HT1080 (cell line): ENCODE measurements around the gene TINCR. TPM values are rescaled to one million over a fixed set of nuclear protein-coding genes. Genes with fewer than 3 reads are reported as not detected.
A peak's percentile ranks its signal among the peaks of the same experiment; 100 is the strongest.

ENCODE experiments used
- DNase-seq: peaks from one replicate; pipeline ENCODE4 v3.0.0-alpha.2; 2015; ENCODE audit warnings: low read depth
- total RNA-seq: library from RNA; depleted of rRNA; stranded (reverse); fragments of >200 nt; shearing (Covaris generic); gene quantifications from 2 replicates; pipeline ENCODE4 v1.2.3, GENCODE V29; 2014

The TINCR gene
- total RNA-seq, 1 experiment from 2014 or later: 0.10 TPM

DNA sequence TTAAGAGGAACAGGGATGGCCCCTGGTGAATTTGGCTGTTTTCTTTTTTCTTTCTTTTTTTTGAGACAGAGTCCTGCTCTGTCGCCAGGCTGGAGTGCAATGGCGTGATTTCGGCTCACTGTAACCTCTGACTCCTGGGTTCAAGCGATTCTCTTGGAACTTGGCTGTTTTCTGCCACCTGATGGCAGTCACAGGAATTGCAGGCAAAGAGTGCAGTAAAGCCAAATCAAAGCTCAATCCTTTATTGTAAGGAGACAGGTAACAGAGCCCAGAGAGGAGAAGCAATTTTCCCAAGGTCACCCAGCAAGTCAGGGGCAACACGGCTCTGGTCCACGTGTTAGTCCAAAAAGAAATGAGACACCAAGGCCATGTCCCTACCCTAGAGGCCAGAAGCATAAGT, 6.2 kb downstream of the TINCR start:
- no peak for DNase-seq

DNA sequence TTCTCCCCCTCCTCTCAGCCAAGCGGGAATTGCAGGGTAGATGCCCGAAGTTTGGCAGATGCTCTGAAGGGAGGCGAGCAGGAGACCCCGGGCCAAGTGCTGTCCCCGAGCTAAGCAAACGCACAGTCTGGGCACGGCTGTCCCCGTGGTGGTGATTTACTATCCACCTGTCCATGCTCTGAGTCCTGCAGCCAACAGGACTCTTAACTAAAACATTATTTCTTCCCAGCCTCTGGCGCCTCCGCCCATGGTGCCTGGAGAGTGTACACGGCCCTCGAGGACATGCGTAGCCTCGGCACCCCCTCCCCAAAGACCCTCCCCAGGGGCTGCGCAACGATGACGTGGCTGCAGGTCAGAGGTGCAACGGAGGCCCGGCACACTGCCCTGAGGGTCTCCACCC, 7.6 kb downstream of the TINCR start:
- no peak for DNase-seq

DNA sequence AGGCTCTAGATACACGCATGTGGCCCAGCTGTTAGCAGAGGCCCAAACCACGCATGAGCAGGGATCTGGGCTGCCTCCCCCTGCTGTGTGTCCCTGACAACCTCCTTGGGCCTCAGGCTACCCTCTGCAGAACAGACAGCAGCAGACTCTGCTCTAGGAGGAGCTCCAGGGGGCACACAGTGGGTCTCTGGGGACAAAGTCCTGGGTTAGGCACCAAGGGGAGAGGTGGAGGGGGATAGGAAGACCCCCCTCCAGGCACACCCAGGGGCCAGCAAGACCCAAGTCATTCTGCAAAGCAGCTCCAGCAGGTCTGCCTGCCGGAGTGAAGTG, 8.0 kb downstream of the TINCR start:
- no peak for DNase-seq

DNA sequence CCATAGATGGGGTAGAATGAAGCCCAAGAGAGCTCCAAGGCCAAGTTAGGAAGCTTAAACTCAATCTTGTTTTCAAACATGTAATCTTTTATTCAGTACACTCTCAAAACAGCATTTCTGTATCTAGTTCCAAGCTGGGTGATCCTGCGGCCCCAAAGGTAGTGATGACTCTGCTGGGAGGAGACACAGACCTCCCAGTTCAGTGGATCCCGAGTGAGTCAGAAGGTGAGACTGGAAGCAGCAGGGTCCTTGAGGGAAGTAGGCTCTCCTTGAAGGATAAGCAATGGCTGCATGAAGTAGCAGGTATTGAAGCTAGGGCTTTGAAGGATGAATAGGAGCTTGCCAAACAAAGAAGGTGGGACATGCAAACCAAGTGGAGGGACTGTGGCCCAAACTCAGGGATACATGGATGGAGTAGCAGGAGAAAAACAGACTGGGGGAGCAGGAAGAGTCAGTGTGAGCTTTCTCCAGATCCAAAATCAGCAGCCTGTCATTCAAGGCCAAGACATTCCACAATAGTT, 9.6 kb downstream of the TINCR start:
- no peak for DNase-seq

DNA sequence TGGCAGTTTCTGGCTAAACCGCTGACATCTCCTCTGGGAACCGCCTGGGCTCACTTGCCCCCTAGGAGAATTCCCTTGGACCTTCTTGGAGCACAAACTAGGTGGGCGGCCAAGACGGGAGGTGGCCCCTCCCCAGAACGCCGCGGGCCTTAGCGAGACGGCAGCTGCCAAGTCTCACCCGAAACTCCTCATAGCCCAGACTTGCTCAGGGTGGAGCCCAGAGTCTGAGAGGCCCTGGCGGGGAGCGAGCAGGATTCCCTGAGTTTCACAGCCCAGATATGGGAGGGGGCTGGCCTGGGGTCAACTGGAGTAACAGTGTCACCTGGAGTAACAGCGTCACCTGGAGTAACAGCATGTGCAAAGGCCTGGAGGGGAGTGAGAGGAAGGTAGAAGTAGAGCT, 10.1 kb downstream of the TINCR start:
- DNase-seq: no peak

DNA sequence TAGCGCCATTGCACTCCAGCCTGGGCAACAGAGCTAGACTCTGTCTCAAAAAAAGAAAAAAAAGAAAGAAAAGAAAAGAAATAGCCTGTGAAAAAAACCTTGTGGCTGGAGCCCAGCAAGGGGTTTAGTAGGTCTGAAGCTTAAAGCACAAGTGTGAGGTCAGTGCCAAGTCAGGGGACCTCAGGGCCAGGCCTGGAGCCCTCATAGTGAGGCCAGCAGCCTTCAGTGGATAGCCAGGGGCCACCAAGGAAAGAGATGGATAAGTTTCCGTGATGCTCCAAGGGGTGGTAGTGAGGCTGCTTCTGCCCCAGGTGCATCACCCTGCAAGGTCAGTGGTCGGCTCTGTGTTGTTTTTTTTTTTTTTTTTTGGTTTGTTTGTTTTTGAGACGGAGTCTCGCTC, 12.9 kb downstream of the TINCR start:
- no peak for DNase-seq

DNA sequence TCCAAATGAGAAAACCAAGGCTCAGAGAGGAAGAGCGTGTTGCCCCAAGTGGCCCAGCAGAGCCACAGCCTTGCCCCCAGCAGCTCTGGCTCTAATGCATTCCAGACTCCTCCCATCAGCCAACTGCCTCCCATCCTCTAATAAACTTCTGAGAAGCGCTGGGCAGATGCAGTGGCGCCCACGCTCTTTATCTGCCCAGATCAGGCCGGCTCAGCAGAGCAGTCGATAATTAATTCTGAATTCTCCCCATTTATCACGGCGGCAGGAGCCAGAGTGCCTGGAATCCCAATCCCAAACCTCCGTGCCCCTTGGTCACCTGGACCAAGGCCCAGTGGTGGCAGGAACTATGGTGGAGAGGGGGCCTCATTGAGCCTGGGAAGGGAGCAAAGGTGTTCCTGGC, 13.9 kb downstream of the TINCR start:
- DNase-seq: no peak

DNA sequence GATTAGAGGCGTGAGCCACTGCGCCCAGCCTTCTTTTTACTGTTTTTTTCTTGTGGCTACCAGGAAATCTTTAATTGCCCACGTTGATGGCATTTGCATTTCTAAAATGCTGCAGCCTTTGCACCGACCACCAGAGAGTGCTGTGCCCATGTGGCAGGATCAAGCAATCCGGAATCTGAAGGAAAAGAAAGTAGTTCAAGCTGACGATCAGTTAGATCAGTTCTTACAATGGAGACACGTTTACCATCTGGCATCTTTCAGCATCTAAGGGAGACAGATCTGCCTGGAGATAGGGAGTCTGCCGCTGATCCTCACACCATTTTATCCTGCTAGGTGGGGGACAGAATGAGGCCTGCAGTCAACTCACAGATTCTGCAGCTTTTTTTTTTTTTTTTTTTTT, 19.9 kb downstream of the TINCR start:
- DNase-seq: peak; percentile 42

DNA sequence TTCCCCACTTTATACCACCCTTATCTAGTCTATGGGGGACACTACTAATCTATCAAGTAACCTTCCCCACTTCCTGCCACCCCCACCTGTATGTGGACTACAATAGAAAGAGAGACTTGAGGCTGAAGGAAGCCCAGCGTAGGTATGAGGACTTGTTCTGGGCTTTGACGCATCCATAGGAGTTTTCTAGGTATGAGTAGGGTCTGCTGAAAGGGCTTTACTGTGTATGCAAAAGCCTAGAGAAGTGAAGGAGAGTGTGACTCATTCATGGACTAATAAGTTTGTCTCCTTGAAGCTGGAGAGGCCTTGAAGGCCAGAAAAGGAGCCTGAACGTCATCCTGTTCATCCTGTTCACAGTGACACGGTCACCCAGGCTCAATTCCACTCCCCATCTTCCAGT, 21.8 kb downstream of the TINCR start:
- no peak for DNase-seq

DNA sequence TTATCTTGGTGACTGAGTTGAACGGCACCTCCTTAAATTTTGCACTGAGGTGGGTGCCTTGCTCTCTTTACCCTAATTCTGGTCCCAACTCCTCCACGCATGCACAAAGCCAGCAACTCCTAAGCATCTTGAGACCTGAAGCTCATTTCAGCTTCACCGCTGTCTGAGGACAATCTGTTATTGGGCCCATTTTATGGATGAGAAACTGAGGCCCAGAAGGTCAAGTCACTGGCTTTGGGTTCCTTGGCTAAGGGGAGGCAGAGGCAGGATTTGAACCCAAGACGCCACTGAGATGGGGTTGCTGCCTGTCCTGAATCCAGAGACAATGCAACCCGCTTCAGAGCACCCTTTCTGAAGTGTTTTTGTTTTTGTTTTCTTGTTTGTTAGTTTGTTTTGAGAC, 22.7 kb downstream of the TINCR start:
- DNase-seq: no peak

DNA sequence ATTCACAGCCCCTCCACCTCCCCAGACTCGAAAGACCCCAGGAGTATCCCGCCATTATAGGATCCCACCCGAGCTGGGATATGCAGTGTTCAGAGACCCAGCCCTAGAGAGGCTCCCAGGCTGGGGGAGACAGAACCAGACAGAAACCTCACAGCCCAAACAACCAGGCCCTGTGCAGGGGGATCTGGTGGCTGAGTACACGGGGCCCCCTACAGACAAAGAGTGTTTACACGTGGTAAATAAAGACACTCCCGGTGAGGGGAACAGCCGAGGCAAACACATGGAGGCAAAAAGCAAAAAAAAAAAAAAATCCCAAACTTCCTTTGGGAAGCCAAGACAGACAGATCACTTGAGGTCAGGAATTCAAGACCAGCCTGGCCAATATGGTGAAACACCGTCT, 25.1 kb downstream of the TINCR start:
- no peak for DNase-seq

DNA sequence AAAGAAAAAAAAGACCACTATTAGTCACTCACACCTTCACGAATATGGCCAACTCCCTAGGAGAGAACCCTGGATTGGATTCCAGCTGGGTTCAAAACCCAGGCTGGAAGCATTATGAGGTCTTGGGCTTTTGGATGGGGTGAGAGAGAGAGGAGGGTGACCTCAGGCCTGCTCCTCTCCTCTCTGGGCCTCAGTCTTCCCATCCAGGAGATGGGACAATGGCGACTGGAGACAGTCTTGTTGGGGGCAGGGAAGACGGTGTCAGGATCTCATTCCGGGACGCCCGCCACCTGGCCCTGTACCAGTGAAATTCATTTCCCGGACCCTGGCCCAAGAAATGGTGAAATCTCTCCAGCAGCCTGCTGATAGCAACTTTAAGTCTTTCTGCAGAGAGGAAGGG, 26.3 kb downstream of the TINCR start:
- no peak for DNase-seq

DNA sequence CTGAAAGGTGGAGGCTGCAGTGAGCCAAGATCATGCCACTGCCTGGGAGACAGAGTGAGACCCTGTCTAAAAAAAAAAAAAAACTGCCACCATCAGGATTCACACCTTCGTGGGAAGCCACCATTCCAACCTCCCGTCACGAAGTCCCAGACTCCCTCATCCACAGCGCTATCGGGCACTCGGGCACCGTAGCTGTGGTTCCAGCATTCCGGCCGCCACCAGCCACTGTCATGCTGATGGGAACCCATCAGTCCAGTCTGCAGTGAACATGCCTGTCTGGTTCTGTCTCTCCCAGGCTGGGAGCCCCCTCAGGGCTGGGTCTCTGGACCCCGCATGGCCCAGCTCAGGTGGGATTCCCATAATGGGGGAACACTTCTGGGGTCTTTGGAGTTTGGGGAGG, 27.5 kb downstream of the TINCR start:
- no peak for DNase-seq

DNA sequence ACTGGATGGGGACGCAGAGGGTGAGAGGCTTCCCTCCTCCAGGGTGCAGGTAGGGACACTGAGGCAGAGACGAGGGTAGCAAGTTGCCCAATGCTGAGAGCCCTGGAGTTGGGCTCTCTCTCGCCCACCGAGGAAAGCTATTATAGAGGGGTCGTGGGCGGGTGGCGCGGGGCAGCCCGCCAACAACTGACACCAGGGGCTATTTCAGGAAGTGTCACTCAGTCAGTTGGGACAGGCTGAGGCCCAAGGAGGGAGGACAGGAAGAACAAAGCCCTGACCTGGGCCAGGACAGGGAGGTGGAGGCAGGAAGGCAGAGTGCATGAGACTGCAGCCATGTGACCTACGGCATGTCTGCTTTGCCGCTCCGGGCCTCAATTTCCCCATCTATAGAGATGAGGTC, 29.9 kb downstream of the TINCR start:
- no peak for DNase-seq

DNA sequence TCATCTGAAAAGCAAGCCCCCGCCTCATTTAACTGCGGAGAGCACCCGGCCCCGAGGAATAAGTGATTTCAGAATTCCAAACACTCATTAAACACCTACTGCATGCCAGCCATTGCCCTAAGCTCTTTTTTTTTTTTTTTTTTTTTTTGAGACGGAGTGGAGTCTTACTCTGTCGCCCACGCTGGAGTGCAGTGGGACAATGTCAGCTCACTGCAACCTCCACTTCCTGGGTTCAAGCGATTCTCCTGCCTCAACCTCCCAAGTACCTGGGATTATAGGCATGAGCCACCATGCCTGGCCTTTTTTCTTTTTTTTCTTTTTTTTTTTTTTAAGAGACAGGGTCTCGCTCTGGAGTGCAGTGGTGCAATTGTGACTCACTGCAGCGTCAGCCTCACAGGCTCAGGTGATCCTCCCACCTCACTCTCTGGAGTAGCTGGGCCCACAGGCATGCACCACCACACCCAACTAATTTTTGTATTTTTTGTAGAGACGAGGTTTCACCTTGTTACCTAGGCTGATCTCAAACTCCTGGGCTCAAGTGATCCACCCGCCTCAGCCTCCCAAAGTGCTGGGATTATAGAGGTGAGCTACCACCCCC, 30.7 kb downstream of the TINCR start:
- DNase-seq: peak; percentile 47

DNA sequence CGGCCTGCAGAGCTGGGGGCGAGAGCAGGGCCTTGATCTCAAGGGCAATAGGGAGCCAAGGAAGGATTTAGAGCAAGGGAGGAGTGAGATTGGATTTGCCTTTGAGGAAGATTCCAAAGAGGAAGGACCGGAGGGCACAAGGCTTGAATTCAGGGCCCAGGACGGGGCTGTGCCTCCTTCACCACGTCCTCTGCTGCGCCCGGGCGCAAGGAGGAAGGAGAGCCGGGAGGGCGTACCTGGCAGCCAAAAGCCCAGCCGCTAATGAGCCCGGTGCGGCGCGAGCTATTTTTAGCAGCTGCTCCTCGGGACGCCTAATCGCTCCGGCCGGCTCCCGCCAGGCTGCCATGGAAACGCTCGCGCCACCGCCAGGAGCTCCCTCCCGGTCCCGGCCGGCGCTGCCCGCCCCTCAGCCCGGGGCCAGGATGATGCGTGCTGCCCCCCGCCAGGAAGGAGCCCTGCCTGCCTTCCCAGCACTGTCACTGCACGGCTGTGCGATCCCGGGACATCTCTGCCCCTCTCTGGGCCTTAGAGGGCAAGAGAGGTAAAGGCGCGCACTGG, 31.3 kb downstream of the TINCR start:
- no peak for DNase-seq

DNA sequence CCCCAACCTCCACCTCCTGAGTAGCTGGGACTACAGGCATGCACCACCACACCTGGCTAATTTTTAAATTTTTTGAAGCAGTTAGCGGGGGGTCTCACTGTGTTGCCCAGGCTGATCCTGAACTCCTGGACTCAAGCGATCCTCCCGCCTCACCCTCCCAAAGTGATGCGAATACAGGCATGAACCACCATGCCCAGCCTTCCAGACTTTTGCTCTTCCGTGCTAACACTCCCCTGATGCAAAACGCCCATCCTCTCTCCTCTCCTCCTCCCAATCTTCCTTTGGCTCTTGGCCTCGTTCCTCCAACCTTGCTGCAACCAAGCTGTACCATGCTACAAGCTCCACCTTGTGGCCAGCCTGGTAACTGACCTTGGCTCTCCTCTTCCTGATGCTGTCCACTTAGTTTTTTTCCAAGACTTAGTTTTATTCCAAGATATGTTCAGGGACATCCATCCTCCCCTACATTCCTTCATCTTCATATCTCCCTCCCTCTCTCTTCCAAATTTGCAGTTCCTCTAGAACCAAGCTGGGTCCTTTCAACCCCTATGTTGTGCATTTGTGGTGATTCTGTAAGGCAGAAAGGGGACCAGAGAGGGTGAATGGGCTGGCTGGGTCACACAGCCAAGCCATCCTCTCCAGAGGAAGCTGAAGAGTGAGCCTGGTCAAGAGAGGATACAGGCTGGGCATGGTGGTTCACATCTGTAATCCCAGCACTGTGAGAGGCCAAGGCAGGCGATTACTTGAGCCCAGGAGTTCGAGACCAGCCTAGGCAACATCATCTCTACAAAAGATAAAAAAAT, 32.8 kb downstream of the TINCR start:
- peak; percentile 16 for DNase-seq

DNA sequence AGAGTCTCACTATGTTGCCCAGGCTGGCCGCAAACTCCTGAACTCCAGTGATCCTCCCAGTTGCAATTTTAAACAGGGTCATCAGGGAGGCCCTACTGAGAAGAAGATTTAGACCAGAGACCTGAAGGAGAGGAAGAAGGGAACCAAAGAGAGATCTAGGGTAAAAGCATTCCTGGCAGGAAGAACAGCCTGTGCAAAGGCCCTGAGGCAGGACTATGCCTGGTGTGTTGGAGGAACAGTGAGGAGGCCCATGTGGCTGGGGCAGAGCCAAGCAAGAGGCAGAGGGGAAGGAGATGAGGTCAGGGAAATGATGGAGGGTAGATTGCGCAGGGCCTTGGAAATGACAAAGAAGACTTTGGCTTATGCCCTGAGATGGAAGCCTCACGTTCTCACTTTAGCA, 34.5 kb downstream of the TINCR start:
- no peak for DNase-seq

DNA sequence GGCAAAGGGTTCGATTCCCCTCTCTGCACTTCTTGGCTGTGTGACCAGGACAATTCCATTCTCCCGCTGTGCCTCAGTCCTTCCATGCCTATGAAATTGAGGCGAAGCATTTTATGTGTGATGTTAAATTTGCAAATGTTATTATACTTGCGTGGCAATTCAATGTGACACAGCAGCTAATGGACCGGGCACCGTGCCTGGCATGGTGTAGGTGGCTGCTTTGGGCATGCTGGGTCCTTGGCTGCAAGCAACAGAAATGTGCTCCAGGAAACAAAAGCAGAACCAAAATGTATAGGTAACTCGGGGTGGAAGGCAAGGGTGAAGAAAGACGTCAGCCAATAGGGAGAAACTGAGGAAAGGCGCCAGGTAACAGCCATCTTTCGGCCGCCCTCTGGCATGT, 37.1 kb downstream of the TINCR start:
- DNase-seq: no peak

DNA sequence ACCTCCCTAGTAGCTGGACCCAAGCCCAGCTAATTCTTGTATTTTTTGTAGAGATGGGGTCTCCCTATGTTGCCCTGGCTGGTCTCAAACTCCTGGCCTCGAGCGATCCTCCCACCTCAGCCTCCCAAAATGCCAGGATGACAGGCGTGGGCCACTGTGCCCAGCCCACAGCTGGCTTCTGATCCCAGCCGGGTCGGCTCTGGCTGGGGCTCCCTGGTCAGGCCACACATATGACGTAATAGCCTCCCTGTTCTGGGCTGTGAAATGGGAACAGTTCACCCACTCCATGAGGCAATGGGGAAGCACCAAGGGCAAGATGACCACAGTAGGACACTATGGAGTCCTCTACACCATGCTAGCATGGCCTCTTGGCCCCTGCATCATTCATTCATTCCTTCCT, 41.1 kb downstream of the TINCR start:
- DNase-seq: no peak

DNA sequence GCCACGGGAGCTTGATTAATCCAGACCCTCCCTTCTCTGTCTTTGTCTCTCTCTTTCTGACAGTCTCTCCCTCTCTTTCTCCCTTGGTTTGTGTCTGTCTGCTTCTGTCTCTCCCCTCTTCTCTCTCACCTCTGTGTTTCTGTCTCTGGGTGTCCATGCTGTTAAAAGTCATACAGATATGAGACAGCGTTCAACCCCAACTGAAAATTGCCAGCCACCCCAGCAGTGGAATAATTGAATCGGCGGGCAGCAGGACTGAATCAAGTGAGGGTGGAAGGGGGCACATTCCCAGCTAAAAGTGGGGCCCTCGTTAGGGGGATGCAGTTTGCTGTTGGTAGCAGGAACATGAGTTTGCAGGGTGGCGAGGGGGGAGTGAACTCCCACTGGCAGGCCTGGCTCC, 43.7 kb downstream of the TINCR start:
- DNase-seq: no peak

DNA sequence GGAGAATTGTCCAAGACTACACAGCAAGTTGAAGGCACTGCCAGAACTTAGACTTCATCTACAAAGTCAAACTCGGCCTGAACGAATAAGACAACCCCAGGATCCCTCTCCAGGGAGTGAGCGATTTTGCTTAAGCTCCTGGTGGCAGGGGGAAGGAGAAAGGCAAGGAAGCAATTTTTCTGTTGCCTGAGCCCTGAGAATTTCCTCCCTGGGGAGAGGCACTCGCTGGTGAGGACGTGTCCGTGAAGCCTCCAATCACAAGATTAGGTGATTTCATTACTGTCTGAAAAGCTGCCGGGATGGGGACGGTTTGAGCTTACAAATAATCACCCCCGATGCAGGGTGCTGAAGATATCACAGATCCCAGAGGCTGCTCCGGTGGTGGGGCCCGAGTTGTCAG, 45.6 kb downstream of the TINCR start:
- DNase-seq: no peak

DNA sequence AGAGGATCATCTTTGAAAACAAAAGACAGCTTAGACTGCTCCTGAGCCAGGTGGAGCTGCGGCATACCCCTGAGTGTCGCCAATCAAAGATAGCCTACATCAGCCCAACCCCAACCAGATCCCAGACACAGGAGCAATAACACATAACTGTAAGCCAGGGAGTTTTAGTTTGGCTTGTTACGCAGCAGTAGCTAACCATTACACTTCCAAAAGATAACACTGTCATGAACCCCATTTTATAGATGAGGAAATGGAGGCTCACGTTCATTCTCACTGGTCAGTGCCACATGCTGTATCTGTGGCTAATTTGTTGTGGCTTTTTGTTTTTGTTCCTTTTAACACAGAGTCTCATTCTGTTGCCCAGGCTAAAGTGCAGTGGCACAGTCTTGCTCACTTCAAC, 47.3 kb downstream of the TINCR start:
- DNase-seq: no peak
